Right lobe of liver (tissue), 4 donors: ENCODE measurements around the gene PLXNA4.

Experiments
- CTCF ChIP-seq, 4 donors: fragments of 200-600 bp in 3 of 4; fragments of 450-650 bp in 1 of 4; IDR thresholded peaks; one replicate each; pipeline versions ENCODE4 v1.5.1 to v1.8.0; 2016 to 2022; ENCODE audit warnings: antibody characterized with exemption in 4 of 4, mild to moderate bottlenecking in 2 of 4
- POLR2A ChIP-seq: fragments of 450-650 bp; IDR thresholded peaks from one replicate; pipeline ENCODE4 v1.6.1; 2017; ENCODE audit warnings: antibody characterized with exemption, mild to moderate bottlenecking
- donor health status: DM: no; HTN: no; CAD: no.
- donor health status: DM: no; HTN: no; CAD: no.
- donor health status: DM: no; HTN: yes; CAD: no.

- TF ChIP-seq CTCF (IDR thresholded peaks at IDR 0.05) = no peak
- TF ChIP-seq POLR2A = no peak
These were observed 492.6 kb downstream of the PLXNA4 start for GRCh38 chr7:132083537-132084123.
